ENCODE measurements around the gene SRGAP1. TPM values are rescaled to one million over a fixed set of nuclear protein-coding genes. Genes with fewer than 3 reads are reported as not detected.
A peak's percentile ranks its signal among the peaks of the same experiment; 100 is the strongest.

SRGAP1 gene
- total and polyA plus RNA-seq, 2 donors: 0.82 to 1.3 TPM

- Histone ChIP-seq H3K4me1 (ENCODE audit: control insufficient read depth in 2 of 2, insufficient read depth in 2 of 2, low read length in 2 of 2) (no peaks in the 10 kb centered on the region), H3K9me3 (ENCODE audit: control insufficient read depth in 2 of 2, insufficient read depth in 1 of 2, low read length in 1 of 2) (no peaks in the 10 kb centered on the region), H3K27ac (ENCODE audit: low read depth in 1 of 2, low read length in 1 of 2) (peak overlapping the region in 1 of 2 donors; percentile 5), H3K4me3 (ENCODE audit: low read length in 2 of 2) (no peak overlapping the region), H3K27me3 (ENCODE audit: control insufficient read depth in 2 of 2, insufficient read depth in 1 of 2, low read length in 1 of 2) (no peaks in the 10 kb centered on the region), H3K36me3 (ENCODE audit: control insufficient read depth in 2 of 2, insufficient read depth in 2 of 2, low read length in 1 of 2) (no peaks in the 10 kb centered on the region)
- 96% methylated on average over 5 of the region's 5 CpGs for whole genome bisulfite sequencing
- no peak for DNase-seq (ENCODE audit: low read depth in 6 of 9, low spot score in 9 of 9)
These were observed 336.5 kb downstream of the SRGAP1 start for GRCh38 chr12:64180951-64181350.

- no peaks in the 10 kb centered on the region for H3K36me3 ChIP-seq (ENCODE audit: control insufficient read depth in 2 of 2, insufficient read depth in 2 of 2, low read length in 1 of 2)
- H3K9me3 ChIP-seq (ENCODE audit: control insufficient read depth in 2 of 2, insufficient read depth in 1 of 2, low read length in 1 of 2): no peaks in the 10 kb centered on the region
- no peaks in the 10 kb centered on the region for H3K27me3 ChIP-seq (ENCODE audit: control insufficient read depth in 2 of 2, insufficient read depth in 1 of 2, low read length in 1 of 2)
- H3K4me3 ChIP-seq (ENCODE audit: low read length in 2 of 2): no peak overlapping the region
- 65% methylated on average over 3 of the region's 3 CpGs for WGBS
- H3K4me1 ChIP-seq (ENCODE audit: control insufficient read depth in 2 of 2, insufficient read depth in 2 of 2, low read length in 2 of 2): no peaks in the 10 kb centered on the region
- no peak for DNase-seq (ENCODE audit: low read depth in 6 of 9, low spot score in 9 of 9)
- no peak overlapping the region for H3K27ac ChIP-seq (ENCODE audit: low read depth in 1 of 2, low read length in 1 of 2)
These were observed 337.2 kb downstream of the SRGAP1 start for GRCh38 chr12:64181430-64182291.

GRCh38 chr12:64184216-64184615 is 339.7 kb downstream of the SRGAP1 start:
- WGBS: 100% methylated on average over 1 of the region's 1 CpG
- H3K9me3 ChIP-seq (ENCODE audit: control insufficient read depth in 2 of 2, insufficient read depth in 1 of 2, low read length in 1 of 2): no peaks in the 10 kb centered on the region
- DNase-seq (ENCODE audit: low read depth in 6 of 9, low spot score in 9 of 9): no peak
- no peaks in the 10 kb centered on the region for H3K4me1 ChIP-seq (ENCODE audit: control insufficient read depth in 2 of 2, insufficient read depth in 2 of 2, low read length in 2 of 2)
- no peak overlapping the region for H3K4me3 ChIP-seq (ENCODE audit: low read length in 2 of 2)
- no peaks in the 10 kb centered on the region for H3K36me3 ChIP-seq (ENCODE audit: control insufficient read depth in 2 of 2, insufficient read depth in 2 of 2, low read length in 1 of 2)
- H3K27ac ChIP-seq (ENCODE audit: low read depth in 1 of 2, low read length in 1 of 2): no peak overlapping the region
- no peaks in the 10 kb centered on the region for H3K27me3 ChIP-seq (ENCODE audit: control insufficient read depth in 2 of 2, insufficient read depth in 1 of 2, low read length in 1 of 2)

- 93% methylated on average over 2 of the region's 2 CpGs for WGBS
These were observed 342.3 kb downstream of the SRGAP1 start for GRCh38 chr12:64186789-64187188.

GRCh38 chr12:64187370-64187769 is 342.9 kb downstream of the SRGAP1 start:
- Histone ChIP-seq H3K27me3 (ENCODE audit: control insufficient read depth in 2 of 2, insufficient read depth in 1 of 2, low read length in 1 of 2) (no peaks in the 10 kb centered on the region), H3K36me3 (ENCODE audit: control insufficient read depth in 2 of 2, insufficient read depth in 2 of 2, low read length in 1 of 2) (no peaks in the 10 kb centered on the region), H3K9me3 (ENCODE audit: control insufficient read depth in 2 of 2, insufficient read depth in 1 of 2, low read length in 1 of 2) (no peaks in the 10 kb centered on the region), H3K4me1 (ENCODE audit: control insufficient read depth in 2 of 2, insufficient read depth in 2 of 2, low read length in 2 of 2) (no peaks in the 10 kb centered on the region), H3K4me3 (ENCODE audit: low read length in 2 of 2) (no peak overlapping the region), H3K27ac (ENCODE audit: low read depth in 1 of 2, low read length in 1 of 2) (no peak overlapping the region)
- no peak for DNase-seq (ENCODE audit: low read depth in 6 of 9, low spot score in 9 of 9)
- WGBS: 92% methylated on average over 3 of the region's 3 CpGs

More at GRCh38 chr12:64186789-64187188, 342.3 kb downstream of the SRGAP1 start:
- no peaks in the 10 kb centered on the region for H3K27me3 ChIP-seq (ENCODE audit: control insufficient read depth in 2 of 2, insufficient read depth in 1 of 2, low read length in 1 of 2)
- no peaks in the 10 kb centered on the region for H3K9me3 ChIP-seq (ENCODE audit: control insufficient read depth in 2 of 2, insufficient read depth in 1 of 2, low read length in 1 of 2)
- no peak overlapping the region for H3K27ac ChIP-seq (ENCODE audit: low read depth in 1 of 2, low read length in 1 of 2)
- no peaks in the 10 kb centered on the region for H3K36me3 ChIP-seq (ENCODE audit: control insufficient read depth in 2 of 2, insufficient read depth in 2 of 2, low read length in 1 of 2)
- H3K4me1 ChIP-seq (ENCODE audit: control insufficient read depth in 2 of 2, insufficient read depth in 2 of 2, low read length in 2 of 2): no peaks in the 10 kb centered on the region
- DNase-seq (ENCODE audit: low read depth in 6 of 9, low spot score in 9 of 9): no peak
- no peak overlapping the region for H3K4me3 ChIP-seq (ENCODE audit: low read length in 2 of 2)

GRCh38 chr12:64187794-64188193 is 343.3 kb downstream of the SRGAP1 start:
- Histone ChIP-seq H3K36me3 (ENCODE audit: control insufficient read depth in 2 of 2, insufficient read depth in 2 of 2, low read length in 1 of 2) (no peaks in the 10 kb centered on the region), H3K4me3 (ENCODE audit: low read length in 2 of 2) (no peak overlapping the region), H3K27me3 (ENCODE audit: control insufficient read depth in 2 of 2, insufficient read depth in 1 of 2, low read length in 1 of 2) (no peaks in the 10 kb centered on the region), H3K4me1 (ENCODE audit: control insufficient read depth in 2 of 2, insufficient read depth in 2 of 2, low read length in 2 of 2) (no peaks in the 10 kb centered on the region), H3K9me3 (ENCODE audit: control insufficient read depth in 2 of 2, insufficient read depth in 1 of 2, low read length in 1 of 2) (no peaks in the 10 kb centered on the region), H3K27ac (ENCODE audit: low read depth in 1 of 2, low read length in 1 of 2) (no peak overlapping the region)
- 96% methylated on average over 2 of the region's 2 CpGs for WGBS
- DNase-seq (ENCODE audit: low read depth in 6 of 9, low spot score in 9 of 9): no peak

GRCh38 chr12:64189530-64189929 is 345.0 kb downstream of the SRGAP1 start:
- H3K27ac ChIP-seq (ENCODE audit: low read depth in 1 of 2, low read length in 1 of 2): no peak overlapping the region
- 96% methylated on average over 1 of the region's 1 CpG for WGBS

GRCh38 chr12:64190140-64190539 is 345.6 kb downstream of the SRGAP1 start:
- Histone ChIP-seq H3K4me3 (ENCODE audit: low read length in 2 of 2) (no peak overlapping the region), H3K27me3 (ENCODE audit: control insufficient read depth in 2 of 2, insufficient read depth in 1 of 2, low read length in 1 of 2) (no peaks in the 10 kb centered on the region), H3K4me1 (ENCODE audit: control insufficient read depth in 2 of 2, insufficient read depth in 2 of 2, low read length in 2 of 2) (no peaks in the 10 kb centered on the region), H3K9me3 (ENCODE audit: control insufficient read depth in 2 of 2, insufficient read depth in 1 of 2, low read length in 1 of 2) (no peaks in the 10 kb centered on the region), H3K36me3 (ENCODE audit: control insufficient read depth in 2 of 2, insufficient read depth in 2 of 2, low read length in 1 of 2) (peaks cover 2 to 5% of the 10 kb centered on the region in 2 donors), H3K27ac (ENCODE audit: low read depth in 1 of 2, low read length in 1 of 2) (no peak overlapping the region)
- DNase-seq (ENCODE audit: low read depth in 6 of 9, low spot score in 9 of 9): no peak

More at GRCh38 chr12:64189530-64189929, 345.0 kb downstream of the SRGAP1 start:
- Histone ChIP-seq H3K9me3 (ENCODE audit: control insufficient read depth in 2 of 2, insufficient read depth in 1 of 2, low read length in 1 of 2) (no peaks in the 10 kb centered on the region), H3K4me1 (ENCODE audit: control insufficient read depth in 2 of 2, insufficient read depth in 2 of 2, low read length in 2 of 2) (no peaks in the 10 kb centered on the region), H3K36me3 (ENCODE audit: control insufficient read depth in 2 of 2, insufficient read depth in 2 of 2, low read length in 1 of 2) (peaks cover 0 to 5% of the 10 kb centered on the region in 2 donors), H3K27me3 (ENCODE audit: control insufficient read depth in 2 of 2, insufficient read depth in 1 of 2, low read length in 1 of 2) (no peaks in the 10 kb centered on the region), H3K4me3 (ENCODE audit: low read length in 2 of 2) (no peak overlapping the region)
- DNase-seq (ENCODE audit: low read depth in 6 of 9, low spot score in 9 of 9): no peak

- H3K9me3 ChIP-seq (ENCODE audit: control insufficient read depth in 2 of 2, insufficient read depth in 1 of 2, low read length in 1 of 2): no peaks in the 10 kb centered on the region
- H3K36me3 ChIP-seq (ENCODE audit: control insufficient read depth in 2 of 2, insufficient read depth in 2 of 2, low read length in 1 of 2): peaks cover 2 to 5% of the 10 kb centered on the region in 2 donors
- no peak overlapping the region for H3K4me3 ChIP-seq (ENCODE audit: low read length in 2 of 2)
- no peak for DNase-seq (ENCODE audit: low read depth in 6 of 9, low spot score in 9 of 9)
- H3K27me3 ChIP-seq (ENCODE audit: control insufficient read depth in 2 of 2, insufficient read depth in 1 of 2, low read length in 1 of 2): no peaks in the 10 kb centered on the region
- WGBS: 96% methylated on average over 7 of the region's 7 CpGs
- H3K27ac ChIP-seq (ENCODE audit: low read depth in 1 of 2, low read length in 1 of 2): no peak overlapping the region
- no peaks in the 10 kb centered on the region for H3K4me1 ChIP-seq (ENCODE audit: control insufficient read depth in 2 of 2, insufficient read depth in 2 of 2, low read length in 2 of 2)
These were observed 348.3 kb downstream of the SRGAP1 start for GRCh38 chr12:64192644-64193444.
